GM11168 (cell line): ENCODE results near the gene BRD4.

Experiments
- in situ Hi-C: fragments of 300-500 bp; cut with MboI; formaldehyde crosslinking; loops from one replicate; pipeline ENCODE4 v1.12.0; 2022; ENCODE audit warnings: low sequenced_read_pairs; ENCODE audit not compliant: unreplicated experiment

BRD4 gene

GRCh38 chr19:15292847-15293582, 39.3 kb downstream of the BRD4 start:
- in situ Hi-C loops: loop anchor here (5.0 kb wide), 1 partner anchor 34 kb away; no protein-coding TSS in a partner anchor

DNA sequence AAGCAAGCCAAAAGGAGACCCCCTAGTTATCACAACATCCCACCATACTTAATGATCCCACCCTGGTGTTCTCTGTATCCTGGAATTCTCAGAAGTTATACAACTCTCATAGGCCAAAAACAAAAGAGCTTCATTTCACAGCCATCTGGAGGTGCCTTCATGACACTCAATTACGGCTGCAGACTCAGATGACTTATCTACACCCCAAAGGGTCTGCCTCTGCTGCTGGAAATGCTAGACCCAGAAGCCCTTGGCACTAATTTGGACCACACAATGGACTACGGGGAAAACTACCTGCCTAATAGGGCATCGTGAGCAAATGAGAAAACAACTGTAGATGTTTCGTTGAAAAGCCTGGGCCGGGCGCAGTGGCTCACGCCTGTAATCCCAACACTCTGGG, 40.2 kb downstream of the BRD4 start:
- in situ Hi-C loops: loop anchor here (5.0 kb wide), 1 partner anchor 35 kb away; no protein-coding TSS in a partner anchor

GRCh38 chr19:15291548-15292021, 40.8 kb downstream of the BRD4 start:
- in situ Hi-C loops: loop anchor here (5.0 kb wide), 1 partner anchor 36 kb away; no protein-coding TSS in a partner anchor

- in situ Hi-C loops: loop anchor here (5.0 kb wide), 1 partner anchor 36 kb away; no protein-coding TSS in a partner anchor
Observed at GRCh38 chr19:15291089-15291488, 41.2 kb downstream of the BRD4 start.

- in situ Hi-C loops: loop anchor here (5.0 kb wide), 1 partner anchor 37 kb away; no protein-coding TSS in a partner anchor
Observed at GRCh38 chr19:15290166-15290565, 42.2 kb downstream of the BRD4 start.

- in situ Hi-C loops: loop anchor here (5.0 kb wide), 1 partner anchor 38 kb away; no protein-coding TSS in a partner anchor
Observed at GRCh38 chr19:15289673-15290072, 42.7 kb downstream of the BRD4 start.

DNA sequence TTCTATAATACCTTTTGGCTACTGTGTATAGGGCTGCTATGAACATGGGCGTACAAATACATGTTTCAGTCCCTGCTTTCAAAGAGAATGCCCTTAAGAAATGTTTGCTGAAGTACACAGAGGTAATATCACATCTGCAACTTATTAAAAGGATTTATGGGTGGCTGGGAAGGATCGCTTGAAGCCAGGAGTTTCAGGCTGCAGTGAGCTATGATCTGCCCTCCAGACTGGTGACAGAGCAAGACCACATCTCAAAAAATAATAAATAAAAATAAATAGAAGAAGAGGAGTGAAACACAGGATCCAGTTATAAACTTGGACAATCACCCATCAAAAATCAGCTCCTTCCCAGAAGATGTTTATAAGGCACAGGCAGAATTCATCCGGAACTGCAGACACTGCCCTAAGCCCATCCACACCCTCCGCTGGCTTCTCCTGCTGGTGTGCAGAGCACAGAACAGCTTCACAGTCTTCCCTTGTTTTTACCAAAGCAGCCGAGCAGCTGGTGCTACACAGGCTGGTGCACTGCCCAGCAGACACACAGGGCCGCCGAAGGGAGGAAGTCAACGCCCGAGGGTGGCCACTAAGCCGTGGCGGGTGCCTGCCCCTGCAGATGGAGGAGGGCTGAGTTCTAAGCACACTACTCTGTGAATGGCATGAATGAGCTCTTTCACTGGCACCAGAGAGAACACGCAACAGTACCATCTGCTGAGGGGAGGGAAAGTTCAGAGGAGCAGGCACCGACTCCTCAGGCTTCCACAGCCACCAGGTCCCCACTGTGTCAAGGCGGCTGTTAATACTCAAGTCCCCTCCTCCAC, 44.0 kb downstream of the BRD4 start:
- in situ Hi-C loops: no loop called here

GRCh38 chr19:15287496-15287895, 44.8 kb downstream of the BRD4 start:
- in situ Hi-C loops: no loop called here

- in situ Hi-C loops: no loop called here
Observed at GRCh38 chr19:15286688-15287365, 45.5 kb downstream of the BRD4 start.

GRCh38 chr19:15285896-15286591, 46.3 kb downstream of the BRD4 start:
- in situ Hi-C loops: no loop called here

DNA sequence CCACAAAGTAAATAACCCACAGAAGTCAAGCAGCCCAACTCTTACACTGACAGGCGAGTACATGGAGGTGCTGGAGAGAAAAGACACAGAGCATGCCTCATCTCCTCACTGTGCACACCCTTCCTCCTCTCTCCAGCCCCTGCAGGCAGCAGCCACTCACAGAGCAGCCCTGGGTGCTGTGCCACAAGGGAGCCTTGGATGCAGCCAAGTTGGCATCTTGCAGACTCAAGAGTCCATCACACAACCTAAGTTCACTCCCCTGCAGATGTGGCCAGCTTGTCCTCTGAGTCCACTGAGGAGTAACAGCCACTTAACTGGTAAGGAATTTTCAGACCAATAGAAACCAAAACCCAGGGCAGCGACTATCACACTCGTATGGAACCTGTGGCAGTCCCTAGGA, 47.4 kb downstream of the BRD4 start:
- in situ Hi-C loops: no loop called here

- in situ Hi-C loops: no loop called here
Observed at GRCh38 chr19:15284091-15284490, 48.2 kb downstream of the BRD4 start.

DNA sequence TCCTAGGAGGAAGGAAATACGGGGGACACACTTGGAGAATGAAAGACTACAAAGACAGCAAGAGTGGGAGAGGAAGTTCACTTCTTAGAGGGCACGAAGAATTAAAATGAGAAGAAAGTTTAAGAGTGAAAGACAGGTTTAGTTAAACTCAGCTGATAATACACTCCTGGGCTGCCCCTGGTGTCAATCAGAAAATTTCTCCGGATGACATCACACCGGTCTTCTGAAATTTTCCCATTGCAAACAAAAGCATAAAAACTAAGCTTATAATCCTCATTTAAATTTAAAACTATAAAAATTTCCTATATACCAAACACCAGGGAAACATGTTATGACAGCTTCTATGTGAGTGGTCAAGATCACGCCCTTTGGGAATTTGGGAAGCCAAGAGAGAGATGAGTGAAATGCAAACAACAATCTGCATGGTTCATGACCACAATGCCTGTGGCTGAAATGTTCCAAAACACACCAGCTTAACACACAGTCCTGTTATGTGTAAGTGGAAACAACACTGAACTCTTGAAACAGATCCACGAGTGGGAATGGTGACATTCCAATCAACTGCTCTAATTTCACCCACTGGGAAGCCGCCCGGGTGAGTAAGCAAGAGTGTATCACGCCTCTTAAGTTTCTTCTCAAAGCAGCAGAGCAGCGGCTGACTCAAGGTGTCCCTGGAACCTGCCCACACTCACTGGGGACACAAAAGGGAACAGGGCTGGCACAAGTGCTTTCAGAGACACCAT, 49.0 kb downstream of the BRD4 start:
- in situ Hi-C loops: no loop called here

DNA sequence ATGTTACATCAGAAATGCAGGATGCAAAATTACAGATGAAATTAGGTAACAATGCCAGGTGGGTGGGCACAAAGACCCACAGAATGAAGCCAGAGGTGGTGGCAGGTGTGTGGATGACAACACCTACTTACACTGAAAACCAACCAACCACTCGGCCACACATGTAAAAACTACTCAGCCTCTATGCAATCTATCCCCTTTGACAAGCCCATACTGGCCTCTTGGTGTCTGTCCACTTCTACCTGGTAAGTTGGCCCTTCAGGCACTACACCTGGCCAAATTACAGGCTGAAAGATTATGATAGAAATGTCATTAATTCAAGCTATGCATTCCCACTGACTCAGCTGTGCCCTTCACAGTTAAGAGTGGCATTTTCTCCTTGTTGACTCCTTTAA, 50.0 kb downstream of the BRD4 start:
- in situ Hi-C loops: no loop called here

DNA sequence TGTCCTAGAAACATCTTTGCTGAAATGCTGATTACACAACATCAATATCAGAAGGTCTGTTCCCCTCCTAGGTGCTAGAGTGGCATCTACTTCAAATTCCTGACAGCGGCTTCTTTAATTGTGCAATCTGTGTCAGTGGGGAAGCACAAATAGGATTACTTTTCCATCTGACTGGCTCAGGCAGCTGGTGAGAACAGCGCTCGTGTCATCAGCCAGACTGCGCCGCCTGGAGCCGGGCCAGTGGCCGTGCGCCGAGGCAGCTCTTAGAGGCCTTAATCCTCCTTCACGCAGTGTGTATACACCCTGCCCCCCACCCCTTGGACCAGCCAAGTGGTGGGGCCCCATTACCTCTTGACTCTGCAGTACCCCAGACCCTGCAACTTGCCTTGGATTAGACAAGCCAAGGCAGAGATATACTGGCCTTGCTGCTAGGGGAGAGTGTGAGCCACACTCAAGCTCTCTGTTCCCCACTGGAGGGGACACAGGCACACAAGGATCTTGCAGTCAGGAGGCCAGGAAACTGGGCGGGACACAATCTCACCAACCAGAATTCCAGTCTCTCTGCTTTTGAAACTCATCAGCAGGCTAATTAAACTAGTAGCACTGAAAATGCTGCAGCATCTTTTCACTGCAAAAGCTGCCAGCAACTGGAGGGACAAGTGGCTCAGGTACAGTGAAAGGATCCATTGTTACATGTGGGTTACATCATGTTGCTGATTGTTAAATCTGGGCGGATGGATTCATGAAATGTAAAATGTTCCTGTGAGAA, 51.2 kb downstream of the BRD4 start:
- in situ Hi-C loops: no loop called here

DNA sequence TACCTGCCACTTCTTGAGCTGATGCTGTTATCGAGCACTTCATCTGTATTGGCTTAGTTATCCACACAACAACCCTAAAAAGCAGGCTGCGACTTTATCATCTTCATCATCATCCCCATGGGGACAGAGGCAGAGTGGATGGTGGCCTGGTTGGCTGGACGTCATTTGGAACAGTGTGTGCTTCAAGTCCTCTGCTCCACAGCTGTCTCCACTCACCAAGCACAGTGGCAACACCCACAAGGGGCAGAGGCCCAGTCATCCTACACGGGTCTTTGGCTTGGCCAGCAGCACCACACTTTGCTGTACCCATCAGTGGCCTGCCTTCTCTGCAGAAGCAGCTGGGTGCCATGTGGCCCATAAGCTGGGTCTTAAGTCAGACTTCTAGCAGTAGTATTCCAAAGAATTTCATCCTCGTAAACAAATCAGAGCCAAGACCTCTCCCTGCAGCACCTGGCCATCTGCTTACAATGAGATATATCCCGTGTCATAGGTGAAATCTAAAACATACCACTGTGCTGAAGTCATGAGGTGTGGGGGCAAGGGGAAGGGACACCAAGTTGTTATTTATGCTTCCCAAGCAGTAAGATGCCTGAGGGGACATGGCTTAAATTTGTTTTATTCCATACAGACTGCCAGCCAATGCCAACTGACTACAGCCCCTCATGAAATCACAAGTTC, 52.2 kb downstream of the BRD4 start:
- in situ Hi-C loops: no loop called here

GRCh38 chr19:15279326-15279904, 52.9 kb downstream of the BRD4 start:
- in situ Hi-C loops: no loop called here
